H9 (cell line): ENCODE results near the gene VAV2. TPM values are rescaled to one million over a fixed set of nuclear protein-coding genes. Genes with fewer than 3 reads are reported as not detected.

Experiments used
- DNase-seq: peaks from one replicate; pipeline ENCODE4 v3.0.0-alpha.2; 2017
- H2AFZ ChIP-seq: one replicate; pipeline ENCODE4 v1.6.1; 2013; ENCODE audit warnings: mild to moderate bottlenecking, low read length, control low read depth, moderate library complexity
- H2AK5ac ChIP-seq: 2 replicates; pipeline ENCODE4 v1.6.1; 2013; ENCODE audit warnings: low read length, control low read depth, mixed read lengths; ENCODE audit not compliant: insufficient read length
- H2BK120ac ChIP-seq: one replicate; pipeline ENCODE4 v1.6.1; 2013; ENCODE audit warnings: low read depth, mild to moderate bottlenecking, low read length, control low read depth, inconsistent platforms; ENCODE audit not compliant: poor library complexity, severe bottlenecking
- H2BK12ac ChIP-seq: 2 replicates; pipeline ENCODE4 v1.6.1; 2013; ENCODE audit warnings: low read length, control low read depth, mixed read lengths, low read depth; ENCODE audit not compliant: insufficient read length
- H2BK15ac ChIP-seq: 2 replicates; pipeline ENCODE4 v1.6.1; 2013; ENCODE audit warnings: low read depth, low read length, control low read depth
- H2BK20ac ChIP-seq: one replicate; pipeline ENCODE4 v1.6.1; 2013; ENCODE audit warnings: low read depth, mild to moderate bottlenecking, low read length, control low read depth, inconsistent platforms; ENCODE audit not compliant: poor library complexity, severe bottlenecking
- H2BK5ac ChIP-seq: 2 replicates; pipeline ENCODE4 v1.6.1; 2013; ENCODE audit warnings: low read length, control low read depth, mixed read lengths; ENCODE audit not compliant: insufficient read length
- H3K14ac ChIP-seq: 2 replicates; pipeline ENCODE4 v1.6.1; 2013; ENCODE audit warnings: low read length, control low read depth; ENCODE audit not compliant: insufficient read depth
- H3K18ac ChIP-seq: 2 replicates; pipeline ENCODE4 v1.6.1; 2013; ENCODE audit warnings: low read depth, mild to moderate bottlenecking, mixed read lengths, low read length, control low read depth; ENCODE audit not compliant: insufficient read length
- H3K23ac ChIP-seq: 2 replicates; pipeline ENCODE4 v1.6.1; 2013; ENCODE audit warnings: low read length, control low read depth, mixed read lengths, low read depth; ENCODE audit not compliant: insufficient read length
- H3K23me2 ChIP-seq: 2 replicates; pipeline ENCODE4 v1.6.1; 2013; ENCODE audit warnings: low read depth, mild to moderate bottlenecking, mixed read lengths, low read length, control low read depth; ENCODE audit not compliant: insufficient read length, poor library complexity, severe bottlenecking
- H3K27ac ChIP-seq: 2 replicates; pipeline ENCODE4 v1.5.1; 2013; ENCODE audit warnings: low read length, control low read depth, mixed read lengths, low read depth; ENCODE audit not compliant: insufficient read length
- H3K27me3 ChIP-seq: 2 replicates; pipeline ENCODE4 v1.6.1; 2013; ENCODE audit warnings: low read length, control low read depth, inconsistent platforms; ENCODE audit not compliant: insufficient read depth
- H3K4ac ChIP-seq: 2 replicates; pipeline ENCODE4 v1.6.1; 2013; ENCODE audit warnings: low read depth, mild to moderate bottlenecking, control low read depth, inconsistent platforms, low read length, moderate library complexity
- H3K4me1 ChIP-seq: 2 replicates; pipeline ENCODE4 v1.6.1; 2013; ENCODE audit warnings: low read length, control low read depth, inconsistent platforms; ENCODE audit not compliant: insufficient read depth
- H3K4me2 ChIP-seq: 2 replicates; pipeline ENCODE4 v1.6.1; 2013; ENCODE audit warnings: low read length, control low read depth, mixed read lengths; ENCODE audit not compliant: insufficient read length, insufficient read depth
- H3K56ac ChIP-seq: 2 replicates; pipeline ENCODE4 v1.6.1; 2013; ENCODE audit warnings: low read depth, mild to moderate bottlenecking, mixed read lengths, low read length, control low read depth; ENCODE audit not compliant: insufficient read length
- H3K79me1 ChIP-seq: 2 replicates; pipeline ENCODE4 v1.6.1; 2013; ENCODE audit warnings: low read depth, mild to moderate bottlenecking, moderate library complexity, low read length, control low read depth, inconsistent platforms; ENCODE audit not compliant: insufficient read depth, poor library complexity, severe bottlenecking
- H3K79me2 ChIP-seq: 2 replicates; pipeline ENCODE4 v1.6.1; 2013; ENCODE audit warnings: low read length, control low read depth, inconsistent platforms; ENCODE audit not compliant: insufficient read depth
- H3K9ac ChIP-seq: 2 replicates; pipeline ENCODE4 v1.6.1; 2013; ENCODE audit warnings: low read length, control low read depth, mixed read lengths; ENCODE audit not compliant: insufficient read length; ENCODE audit errors: extremely low read depth
- H3K9me3 ChIP-seq: one replicate; pipeline ENCODE4 v1.6.1; 2013; ENCODE audit warnings: low read depth, low read length, inconsistent platforms; ENCODE audit not compliant: control insufficient read depth
- H3T11ph ChIP-seq: one replicate; pipeline ENCODE4 v1.6.1; 2013; ENCODE audit warnings: mild to moderate bottlenecking, low read length, control low read depth, inconsistent platforms
- H4K20me1 ChIP-seq: one replicate; pipeline ENCODE4 v1.6.1; 2013; ENCODE audit not compliant: control insufficient read depth, insufficient read length, insufficient read depth
- H4K5ac ChIP-seq: 2 replicates; pipeline ENCODE4 v1.6.1; 2013; ENCODE audit warnings: low read depth, mild to moderate bottlenecking, mixed read lengths, low read length, control low read depth; ENCODE audit not compliant: insufficient read length
- H4K8ac ChIP-seq: replicated peaks from 2 replicates; pipeline ENCODE4 v1.6.1; 2013; ENCODE audit warnings: low read length, control low read depth, mixed read lengths, low read depth; ENCODE audit not compliant: insufficient read length
- H4K91ac ChIP-seq: 2 replicates; pipeline ENCODE4 v1.6.1; 2013; ENCODE audit warnings: low read depth, mild to moderate bottlenecking, moderate library complexity, mixed read lengths, low read length, control low read depth; ENCODE audit not compliant: insufficient read length
- H3K27ac Mint-ChIP-seq, 3 experiments: 2 replicates in 2 of 3; 3 replicates in 1 of 3; pipeline ENCODE4 v1.8.0; 2020 to 2021; ENCODE audit warnings: mixed read lengths in 3 of 3, mild to moderate bottlenecking in 1 of 3, moderate library complexity in 1 of 3
- H3K27me3 Mint-ChIP-seq: 2 replicates; pipeline ENCODE4 v1.8.0; 2021; ENCODE audit warnings: low read depth, mild to moderate bottlenecking, moderate library complexity, mixed read lengths
- H3K36me3 Mint-ChIP-seq, 3 experiments: 2 replicates in 2 of 3; 3 replicates in 1 of 3; pipeline ENCODE4 v1.8.0; 2020 to 2021; ENCODE audit warnings: low read depth in 3 of 3, mixed read lengths in 3 of 3; ENCODE audit not compliant: insufficient read depth in 1 of 3
- H3K4me1 Mint-ChIP-seq, 2 experiments: 2 replicates each; pipeline ENCODE4 v1.8.0; 2020; ENCODE audit warnings: mixed read lengths in 2 of 2
- H3K4me3 Mint-ChIP-seq, 2 experiments: 2 replicates in 1 of 2; 3 replicates in 1 of 2; pipeline ENCODE4 v1.8.0; 2020 to 2021; ENCODE audit warnings: mild to moderate bottlenecking in 2 of 2, mixed read lengths in 2 of 2, moderate library complexity in 1 of 2
- H3K9me3 Mint-ChIP-seq, 2 experiments: 2 replicates in 1 of 2; 3 replicates in 1 of 2; pipeline ENCODE4 v1.8.0; 2020; ENCODE audit warnings: mild to moderate bottlenecking in 2 of 2, mixed read lengths in 2 of 2, moderate library complexity in 1 of 2
- CTCF ChIP-seq: fragments of 200-600 bp; sonication (generic); conservative IDR thresholded peaks from 3 replicates; pipeline ENCODE4 v1.8.0; 2021; ENCODE audit warnings: antibody characterized with exemption, mild to moderate bottlenecking
- WGBS: extraction: QIAGEN DNeasy Blood & Tissue Kit; methylation state at CpG from one replicate; pipeline ENCODE4 v1.1.7; 2013; ENCODE audit warnings: missing lambda C conversion rate, low lambda C conversion rate, mixed read lengths; ENCODE audit not compliant: insufficient read length; ENCODE audit errors: extremely low coverage; 5-methylcytosine and 5-hydroxymethylcytosine counted together
- total RNA-seq: library from RNA; stranded (reverse); gene quantifications from 2 replicates; pipeline ENCODE4 v1.2.1, GENCODE V29; 2021

The VAV2 gene
- total RNA-seq, 1 experiment from 2014 or later = 58.7 TPM

DNA sequence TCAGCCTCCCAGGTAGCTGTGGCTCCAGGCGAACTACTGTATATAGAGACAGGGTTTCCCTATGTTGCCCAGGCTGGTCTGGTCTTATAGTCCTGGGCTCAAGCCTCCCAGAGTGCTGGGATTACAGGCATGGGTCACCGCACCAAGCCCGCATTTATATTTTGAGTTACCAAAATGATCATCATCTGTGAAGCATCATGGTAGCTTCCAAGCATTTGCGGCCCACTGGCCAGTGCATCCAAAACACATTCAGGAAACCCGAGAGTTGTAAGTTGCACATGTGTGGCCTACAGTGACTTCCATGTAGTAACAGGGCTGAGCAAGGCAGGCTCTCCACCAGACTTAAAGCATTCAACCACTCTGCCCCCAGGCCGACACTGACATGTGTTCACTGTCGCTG, 35.4 kb upstream of the VAV2 start:
- Histone ChIP-seq H3K27me3 (no peaks in the 10 kb centered on the region), H4K91ac (no peak overlapping the region), H2BK12ac (no peak overlapping the region), H3K27ac (no peak overlapping the region), H3K4me1 (no peaks in the 10 kb centered on the region), H3K23me2 (peaks cover 5% of the 10 kb centered on the region), H3K14ac (no peak overlapping the region), H3K4ac (no peak overlapping the region), H4K20me1 (no peaks in the 10 kb centered on the region), H2BK20ac (no peak overlapping the region), H4K5ac (no peak overlapping the region), H3K18ac (no peak overlapping the region), H3K56ac (no peak overlapping the region), H3K23ac (no peak overlapping the region), H2BK5ac (no peak overlapping the region), H3K9ac (no peak overlapping the region), H3K79me2 (no peaks in the 10 kb centered on the region), H2BK120ac (no peak overlapping the region), H2AFZ (no peak overlapping the region), H3T11ph (no peak overlapping the region), H4K8ac (no peak overlapping the region), H3K4me2 (no peak overlapping the region), H3K79me1 (no peaks in the 10 kb centered on the region), H2AK5ac (no peak overlapping the region), H2BK15ac (no peak overlapping the region), H3K9me3 (no peaks in the 10 kb centered on the region)
- no peak for DNase-seq
- H3K4me3 Mint-ChIP-seq = no peak overlapping the region
- no peaks in the 10 kb centered on the region for H3K9me3 Mint-ChIP-seq
- WGBS = no CpG with 5 or more reads among the region's 7 CpGs
- peaks cover 0 to 18% (median 17%) of the 10 kb centered on the region in 3 experiments; a peak in 5 of 7 replicates for H3K36me3 Mint-ChIP-seq
- H3K27me3 Mint-ChIP-seq = peaks cover 2% of the 10 kb centered on the region
- H3K4me1 Mint-ChIP-seq = peaks cover 11 to 17% of the 10 kb centered on the region in 2 experiments
- no peak overlapping the region for H3K27ac Mint-ChIP-seq
- no peak for TF ChIP-seq CTCF
